UCSD-AML1 (cell line): ENCODE results near the gene KRT9.
"Not testable (repeated sequence)": the region's sequence is repeated elsewhere in the genome, so short reads cannot be mapped to it uniquely, and the experiment has no call there.

Source experiments
- DNase-seq: peaks from one replicate; lab custom pipeline; 2025; ENCODE audit not compliant: unreplicated experiment; lab: John Stamatoyannopoulos, UW

KRT9 gene

GRCh38 chr17:41602524-41602923, 30.7 kb upstream of the KRT9 start:
- no peak for DNase-seq

- DNase-seq: no peak
Observed at GRCh38 chr17:41600318-41600717, 28.5 kb upstream of the KRT9 start.

GRCh38 chr17:41599680-41600079, 27.8 kb upstream of the KRT9 start:
- no peak for DNase-seq

- no peak for DNase-seq
Observed at GRCh38 chr17:41595585-41595984, 23.7 kb upstream of the KRT9 start.

- DNase-seq: no peak
Observed at GRCh38 chr17:41594363-41594915, 22.6 kb upstream of the KRT9 start.

- no peak for DNase-seq
Observed at GRCh38 chr17:41593306-41593981, 21.6 kb upstream of the KRT9 start.

GRCh38 chr17:41592601-41593305, 20.9 kb upstream of the KRT9 start:
- no peak for DNase-seq

GRCh38 chr17:41589301-41589700, 17.4 kb upstream of the KRT9 start:
- no peak for DNase-seq

- DNase-seq: no peak
Observed at GRCh38 chr17:41588126-41588810, 16.4 kb upstream of the KRT9 start.

- DNase-seq: no peak
Observed at GRCh38 chr17:41586863-41587495, 15.1 kb upstream of the KRT9 start, which contains the start of gene KRT14. TSS of gene KRT14 (minus strand) at chr17:41586895. CDS start at chr17:41586834, 61 bp downstream.

GRCh38 chr17:41585301-41586056, 13.6 kb upstream of the KRT9 start:
- no peak for DNase-seq

GRCh38 chr17:41584331-41584927, 12.6 kb upstream of the KRT9 start:
- not testable (repeated sequence) for DNase-seq

- DNase-seq: no peak
Observed at GRCh38 chr17:41583137-41584127, 11.6 kb upstream of the KRT9 start.

- DNase-seq: not testable (repeated sequence)
Observed at GRCh38 chr17:41582061-41582968, 10.5 kb upstream of the KRT9 start.

GRCh38 chr17:41581366-41582060, 9.7 kb upstream of the KRT9 start:
- DNase-seq: no peak

- DNase-seq: no peak
Observed at GRCh38 chr17:41580687-41581365, 9.0 kb upstream of the KRT9 start.

GRCh38 chr17:41580244-41580575, 8.4 kb upstream of the KRT9 start:
- no peak for DNase-seq
